ENCODE data around the gene JAKMIP2. TPM values are rescaled to one million over a fixed set of nuclear protein-coding genes. Genes with fewer than 3 reads are reported as not detected.

Gene JAKMIP2
- total and polyA plus RNA-seq, 2 donors (not counting 3 experiments of a cell fraction or from before 2014, with no cell fraction given): not detected

DNA sequence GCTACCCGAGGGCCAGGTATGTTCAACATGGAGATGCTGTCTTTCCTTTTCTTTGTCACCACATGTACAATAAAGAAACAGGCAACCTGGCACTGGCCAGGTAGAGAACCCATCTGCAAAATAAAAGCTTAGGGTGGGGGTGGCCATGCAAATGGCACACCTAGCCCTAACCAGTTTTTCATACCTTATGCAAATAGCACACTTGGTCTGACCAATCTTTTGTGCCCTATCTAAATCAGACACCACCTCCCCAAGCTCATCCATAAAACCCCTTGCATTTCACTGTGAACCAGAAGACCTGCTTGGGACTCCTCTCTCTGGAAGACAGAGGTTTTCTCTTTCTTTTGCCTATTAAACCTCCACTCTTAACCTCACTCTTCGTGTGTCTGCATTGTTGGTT, 33.9 kb downstream of the JAKMIP2 start:
- Histone ChIP-seq H3K4me1 (ENCODE audit: control insufficient read depth, extremely low read depth, insufficient read depth, low read length) (no peaks in the 10 kb centered on the region), H3K9me1 (replicated peaks; ENCODE audit: control insufficient read depth, extremely low read depth, insufficient read depth, low read length) (no peaks in the 10 kb centered on the region), H3K4me2 (ENCODE audit: insufficient read depth, low read length) (no peak overlapping the region), H3K27me3 (ENCODE audit: control insufficient read depth in 2 of 2, insufficient read depth in 2 of 2, low read length in 2 of 2) (no peaks in the 10 kb centered on the region), H3K9ac (replicated peaks; ENCODE audit: extremely low read depth, insufficient read depth, low read length) (no peak overlapping the region), H2AFZ (ENCODE audit: low read depth, low read length) (no peak overlapping the region), H3K79me2 (ENCODE audit: control insufficient read depth, insufficient read depth, low read length) (no peaks in the 10 kb centered on the region), H3K27ac (ENCODE audit: insufficient read depth, low read depth, low read length) (no peak overlapping the region), H4K20me1 (replicated peaks; ENCODE audit: control insufficient read depth, extremely low read depth, insufficient read depth, low read length) (no peaks in the 10 kb centered on the region), H3K9me3 (replicated peaks; ENCODE audit: control insufficient read depth, insufficient read depth, low read length) (no peaks in the 10 kb centered on the region), H3K4me3 (replicated peaks in 1 of 3; ENCODE audit: insufficient read depth in 1 of 3, low read depth in 1 of 3, low read length in 3 of 3) (no peak overlapping the region), H3K36me3 (ENCODE audit: control insufficient read depth in 2 of 2, extremely low read depth in 1 of 2, insufficient read depth in 2 of 2, low read length in 2 of 2) (no peaks in the 10 kb centered on the region)
- no TSS peak for BruUV-seq (replicated peaks)
- TF ChIP-seq POLR2AphosphoS5 (IDR thresholded peaks at IDR 0.05; ENCODE audit: insufficient read depth, low read depth, low read length): no peak
- no peak for TF ChIP-seq MAX (IDR thresholded peaks at IDR 0.05; ENCODE audit: insufficient read depth, insufficient read length)
- TF ChIP-seq JUN (IDR thresholded peaks at IDR 0.05; ENCODE audit: borderline replicate concordance, insufficient read depth, insufficient read length, low read depth): no peak
- TF ChIP-seq, protein P1, sequence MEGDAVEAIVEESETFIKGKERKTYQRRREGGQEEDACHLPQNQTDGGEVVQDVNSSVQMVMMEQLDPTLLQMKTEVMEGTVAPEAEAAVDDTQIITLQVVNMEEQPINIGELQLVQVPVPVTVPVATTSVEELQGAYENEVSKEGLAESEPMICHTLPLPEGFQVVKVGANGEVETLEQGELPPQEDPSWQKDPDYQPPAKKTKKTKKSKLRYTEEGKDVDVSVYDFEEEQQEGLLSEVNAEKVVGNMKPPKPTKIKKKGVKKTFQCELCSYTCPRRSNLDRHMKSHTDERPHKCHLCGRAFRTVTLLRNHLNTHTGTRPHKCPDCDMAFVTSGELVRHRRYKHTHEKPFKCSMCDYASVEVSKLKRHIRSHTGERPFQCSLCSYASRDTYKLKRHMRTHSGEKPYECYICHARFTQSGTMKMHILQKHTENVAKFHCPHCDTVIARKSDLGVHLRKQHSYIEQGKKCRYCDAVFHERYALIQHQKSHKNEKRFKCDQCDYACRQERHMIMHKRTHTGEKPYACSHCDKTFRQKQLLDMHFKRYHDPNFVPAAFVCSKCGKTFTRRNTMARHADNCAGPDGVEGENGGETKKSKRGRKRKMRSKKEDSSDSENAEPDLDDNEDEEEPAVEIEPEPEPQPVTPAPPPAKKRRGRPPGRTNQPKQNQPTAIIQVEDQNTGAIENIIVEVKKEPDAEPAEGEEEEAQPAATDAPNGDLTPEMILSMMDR (IDR thresholded peaks at IDR 0.05; ENCODE audit: extremely low read depth in 1 of 2, insufficient read depth in 1 of 2, low read depth in 1 of 2, low read length in 2 of 2): no peak
- TF ChIP-seq MYC (IDR thresholded peaks at IDR 0.05; ENCODE audit: low read depth, low read length): no peak
- no peak for TF ChIP-seq EZH2 (IDR thresholded peaks at IDR 0.05; ENCODE audit: borderline replicate concordance, low read depth, low read length, severe bottlenecking)
- TF ChIP-seq GATA2 (IDR thresholded peaks at IDR 0.05; ENCODE audit: insufficient read depth, insufficient read length, low read depth, low read length): no peak
- no peak for TF ChIP-seq FOS (IDR thresholded peaks at IDR 0.05; ENCODE audit: borderline replicate concordance, insufficient read depth, low read length)
- no peak for TF ChIP-seq POLR2A (IDR thresholded peaks at IDR 0.05; ENCODE audit: low read depth, low read length)
- intact Hi-C loops (cut with micrococcal nuclease) (no loop called here), dilution Hi-C loops (cut with MboI; ENCODE audit: extremely low pct_ligation_motif_present, low sequenced_read_pairs) (no loop called here)
- POLR2A ChIA-PET: no interaction called here
- FAIRE-seq: no peak
- CTCF ChIA-PET: no interaction called here
- DNase-seq (ENCODE audit: low read depth, low spot score): no peak
